Measurements from ENCODE around the gene BANF1.

Gene BANF1

GRCh38 chr11:65958291-65958690 lies 44.0 kb upstream of the BANF1 start:
- H4K20me1 ChIP-seq (ENCODE audit: insufficient read depth, low read length), result peaks cover 13% of the 10 kb centered on the region
- no peaks in the 10 kb centered on the region for H3K27me3 ChIP-seq (ENCODE audit: insufficient read depth, low read length, poor library complexity)
- H3K4me1 ChIP-seq (ENCODE audit: insufficient read depth, low read length), result peaks cover 25% of the 10 kb centered on the region
- ATAC-seq (ENCODE audit: insufficient read depth, low read depth) (no peak), DNase-seq (no peak)
- H3K27ac ChIP-seq (ENCODE audit: low read length), result no peak overlapping the region
- H3K36me3 ChIP-seq (ENCODE audit: insufficient read depth, low read length), result peaks cover 5% of the 10 kb centered on the region; the same call in 1 of the 2 replicates
- H3K4me2 ChIP-seq (ENCODE audit: insufficient read depth, low read length), result no peak overlapping the region
- no peak overlapping the region for H3K4me3 ChIP-seq (ENCODE audit: low read depth in 1 of 2, low read length in 2 of 2)
- no peaks in the 10 kb centered on the region for H3K9me3 ChIP-seq (ENCODE audit: insufficient read depth, low read length, severe bottlenecking)
- H3K79me2 ChIP-seq (ENCODE audit: insufficient read depth, low read length), result peaks cover 26% of the 10 kb centered on the region
- H3K9ac ChIP-seq (ENCODE audit: low read depth, low read length), result no peak overlapping the region
- no peak overlapping the region; the same call in 1 of the 2 replicates for H2AFZ ChIP-seq (ENCODE audit: low read depth, low read length)
- TF ChIP-seq EZH2 (IDR thresholded peaks at IDR 0.05; ENCODE audit: borderline replicate concordance, low read depth, low read length, severe bottlenecking) (no peak), CTCF (IDR thresholded peaks at IDR 0.05; ENCODE audit: borderline replicate concordance, extremely low read depth, low read length, poor library complexity, severe bottlenecking) (no peak)

GRCh38 chr11:65958774-65959420 lies 43.4 kb upstream of the BANF1 start:
- Histone ChIP-seq H3K79me2 (ENCODE audit: insufficient read depth, low read length) (peaks cover 32% of the 10 kb centered on the region), H3K4me3 (ENCODE audit: low read depth in 1 of 2, low read length in 2 of 2) (no peak overlapping the region), H3K4me2 (ENCODE audit: insufficient read depth, low read length) (no peak overlapping the region), H2AFZ (ENCODE audit: low read depth, low read length) (no peak overlapping the region), H3K27ac (ENCODE audit: low read length) (no peak overlapping the region), H4K20me1 (ENCODE audit: insufficient read depth, low read length) (peaks cover 17% of the 10 kb centered on the region), H3K36me3 (ENCODE audit: insufficient read depth, low read length) (peaks cover 8% of the 10 kb centered on the region), H3K9ac (ENCODE audit: low read depth, low read length) (no peak overlapping the region), H3K4me1 (ENCODE audit: insufficient read depth, low read length) (peaks cover 31% of the 10 kb centered on the region), H3K9me3 (ENCODE audit: insufficient read depth, low read length, severe bottlenecking) (no peaks in the 10 kb centered on the region), H3K27me3 (ENCODE audit: insufficient read depth, low read length, poor library complexity) (no peaks in the 10 kb centered on the region)
- ATAC-seq (ENCODE audit: insufficient read depth, low read depth) (no peak), DNase-seq (no peak)
- no peak for TF ChIP-seq EZH2 (IDR thresholded peaks at IDR 0.05; ENCODE audit: borderline replicate concordance, low read depth, low read length, severe bottlenecking)
- no peak for TF ChIP-seq CTCF (IDR thresholded peaks at IDR 0.05; ENCODE audit: borderline replicate concordance, extremely low read depth, low read length, poor library complexity, severe bottlenecking)

DNA sequence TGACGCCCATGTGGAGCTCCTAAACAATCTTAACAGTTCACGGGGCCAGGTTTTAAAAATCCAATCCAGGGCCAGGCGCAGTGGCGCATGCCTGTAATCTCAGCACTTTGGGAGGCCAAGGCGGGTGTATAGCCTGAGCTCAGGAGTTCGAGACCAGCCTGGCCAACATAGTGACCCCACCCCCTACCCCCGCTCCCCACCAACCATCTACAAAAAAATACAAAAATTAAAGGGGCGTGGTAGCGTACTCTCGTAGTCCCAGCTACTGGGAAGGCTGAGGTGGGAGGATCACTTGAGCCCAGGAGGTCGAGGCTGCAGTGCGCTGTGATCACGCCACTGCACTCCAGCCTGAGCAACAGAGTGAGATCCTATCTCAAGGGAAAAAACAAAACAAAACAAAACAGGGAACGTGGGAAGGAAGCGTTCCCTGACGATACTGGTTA lies 41.5 kb upstream of the BANF1 start:
- peak overlapping the region; percentile 100 for H3K27ac ChIP-seq (ENCODE audit: low read length)
- peak; percentile 23 for ATAC-seq (ENCODE audit: insufficient read depth, low read depth)

More for the DNA sequence above, 41.5 kb upstream of the BANF1 start:
- peaks cover 28% of the 10 kb centered on the region for H3K36me3 ChIP-seq (ENCODE audit: insufficient read depth, low read length)
- H3K79me2 ChIP-seq (ENCODE audit: insufficient read depth, low read length), result peaks cover 51% of the 10 kb centered on the region
- no peaks in the 10 kb centered on the region for H3K9me3 ChIP-seq (ENCODE audit: insufficient read depth, low read length, severe bottlenecking)
- DNase-seq, result no peak
- H3K4me3 ChIP-seq (ENCODE audit: low read depth in 1 of 2, low read length in 2 of 2), result peak overlapping the region; percentile 79 to 100
- H4K20me1 ChIP-seq (ENCODE audit: insufficient read depth, low read length), result peaks cover 34% of the 10 kb centered on the region
- TF ChIP-seq CTCF (IDR thresholded peaks at IDR 0.05; ENCODE audit: borderline replicate concordance, extremely low read depth, low read length, poor library complexity, severe bottlenecking), result no peak
- peak overlapping the region; percentile 100 for H2AFZ ChIP-seq (ENCODE audit: low read depth, low read length)
- H3K9ac ChIP-seq (ENCODE audit: low read depth, low read length), result peak overlapping the region; percentile 100
- H3K4me2 ChIP-seq (ENCODE audit: insufficient read depth, low read length), result peak overlapping the region; percentile 84
- peaks cover 36% of the 10 kb centered on the region for H3K4me1 ChIP-seq (ENCODE audit: insufficient read depth, low read length)
- no peaks in the 10 kb centered on the region for H3K27me3 ChIP-seq (ENCODE audit: insufficient read depth, low read length, poor library complexity)
